ENCODE measurements around the gene SEPTIN10. TPM values are rescaled to one million over a fixed set of nuclear protein-coding genes. Genes with fewer than 3 reads are reported as not detected.
"Not testable (repeated sequence)": the region's sequence is repeated elsewhere in the genome, so short reads cannot be mapped to it uniquely, and the experiment has no call there.

Gene SEPTIN10
- total RNA-seq, 1 donor from 2014 or later = 57.4 TPM

GRCh38 chr2:109636317-109636716 is 22.6 kb upstream of the SEPTIN10 start:
- DNase-seq (ENCODE audit: low spot score) = no peak
- intact Hi-C loops (cut with DNase I) = no loop called here

- intact Hi-C loops (cut with DNase I) = no loop called here
- DNase-seq (ENCODE audit: low spot score) = no peak
Observed at GRCh38 chr2:109635426-109636304, 21.9 kb upstream of the SEPTIN10 start.

GRCh38 chr2:109633284-109633961 is 19.7 kb upstream of the SEPTIN10 start:
- intact Hi-C loops (cut with DNase I) = no loop called here
- DNase-seq (ENCODE audit: low spot score) = no peak

- intact Hi-C loops (cut with DNase I) = no loop called here
- no peak for DNase-seq (ENCODE audit: low spot score)
Observed at GRCh38 chr2:109632158-109632789, 18.5 kb upstream of the SEPTIN10 start.

- no peak for DNase-seq (ENCODE audit: low spot score)
- intact Hi-C loops (cut with DNase I) = no loop called here
Observed at GRCh38 chr2:109631741-109632140, 18.0 kb upstream of the SEPTIN10 start.

- intact Hi-C loops (cut with DNase I) = no loop called here
- no peak for DNase-seq (ENCODE audit: low spot score)
Observed at GRCh38 chr2:109630441-109631430, 17.0 kb upstream of the SEPTIN10 start.

- no peak for DNase-seq (ENCODE audit: low spot score)
- intact Hi-C loops (cut with DNase I) = no loop called here
Observed at GRCh38 chr2:109629867-109630266, 16.1 kb upstream of the SEPTIN10 start.

GRCh38 chr2:109628321-109628720 is 14.6 kb upstream of the SEPTIN10 start:
- DNase-seq (ENCODE audit: low spot score); intact Hi-C loops (cut with DNase I): not testable (repeated sequence)

GRCh38 chr2:109624339-109624738 is 10.6 kb upstream of the SEPTIN10 start:
- no peak for DNase-seq (ENCODE audit: low spot score)
- intact Hi-C loops (cut with DNase I) = no loop called here

GRCh38 chr2:109623923-109624322 is 10.2 kb upstream of the SEPTIN10 start:
- intact Hi-C loops (cut with DNase I) = no loop called here
- DNase-seq (ENCODE audit: low spot score) = no peak

- DNase-seq (ENCODE audit: low spot score) = no peak
- intact Hi-C loops (cut with DNase I) = no loop called here
Observed at GRCh38 chr2:109623297-109623696, 9.5 kb upstream of the SEPTIN10 start.

GRCh38 chr2:109619032-109619615 is 5.4 kb upstream of the SEPTIN10 start:
- intact Hi-C loops (cut with DNase I) = no loop called here
- no peak for DNase-seq (ENCODE audit: low spot score)

GRCh38 chr2:109616184-109616583 is 2.4 kb upstream of the SEPTIN10 start:
- intact Hi-C loops (cut with DNase I) = no loop called here
- no peak for DNase-seq (ENCODE audit: low spot score)

- DNase-seq (ENCODE audit: low spot score) = no peak
- intact Hi-C loops (cut with DNase I) = no loop called here
Observed at GRCh38 chr2:109615637-109616144, 1.9 kb upstream of the SEPTIN10 start.

- DNase-seq (ENCODE audit: low spot score) = no peak
- intact Hi-C loops (cut with DNase I) = loop anchor here (5.0 kb wide), 2 partner anchors 68 to 77 kb away; no protein-coding TSS in a partner anchor
Observed at GRCh38 chr2:109614715-109615636, 1.2 kb upstream of the SEPTIN10 start.

- intact Hi-C loops (cut with DNase I) = loop anchor here (5.0 kb wide), 2 partner anchors 66 to 79 kb away; no protein-coding TSS in a partner anchor
- DNase-seq (ENCODE audit: low spot score) = peak; percentile 82
Observed at GRCh38 chr2:109613081-109613921, 465 bp downstream of the SEPTIN10 start.

Data from cardiac septum (tissue), 1 donor.